Measurements from ENCODE around the gene TGM5. TPM values are rescaled to one million over a fixed set of nuclear protein-coding genes. Genes with fewer than 3 reads are reported as not detected.
"Not testable (repeated sequence)": the region's sequence is repeated elsewhere in the genome, so short reads cannot be mapped to it uniquely, and the experiment has no call there.

Gene TGM5
- total RNA-seq, 1 donor from 2014 or later = 13.5 TPM

DNA sequence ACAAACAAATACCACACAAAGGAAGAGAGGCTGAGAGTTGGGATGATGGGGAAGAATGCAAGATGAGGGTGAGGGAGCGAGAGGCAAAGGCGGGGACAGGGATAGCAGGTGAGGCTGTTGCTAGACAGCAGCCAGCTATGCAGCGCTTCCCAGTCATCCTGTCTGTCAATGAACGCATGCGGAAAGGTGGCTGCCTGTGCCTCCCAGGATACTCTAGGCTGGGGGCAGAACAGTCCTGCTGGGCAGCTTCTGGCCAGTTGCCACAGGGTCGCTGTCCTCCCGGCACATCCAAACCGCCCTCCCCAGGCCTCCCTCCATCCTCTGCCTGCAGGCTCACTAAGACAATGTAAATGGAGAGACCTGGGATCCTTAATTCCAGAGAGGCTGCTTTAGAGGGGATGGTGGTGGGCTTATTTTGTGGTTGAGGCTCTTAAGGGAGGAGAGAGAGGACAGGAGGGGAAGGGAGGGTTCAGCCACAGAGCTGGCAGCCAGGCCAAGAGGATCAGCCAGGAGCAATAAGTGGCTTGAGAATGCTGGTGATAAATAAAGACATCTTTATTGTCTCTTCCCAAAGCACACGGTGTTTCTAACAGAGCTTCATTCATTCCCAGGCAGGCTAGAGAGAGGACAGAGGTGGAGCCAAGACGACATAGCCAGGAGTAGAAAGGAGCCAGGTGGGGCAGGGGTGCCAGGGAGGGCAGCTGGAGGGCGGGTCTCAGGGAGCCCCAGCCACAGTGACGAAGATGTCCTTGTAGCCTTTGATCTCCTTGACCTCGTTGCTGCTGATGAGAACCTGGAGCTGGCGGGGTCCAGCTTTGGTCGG lies 9.2 kb upstream of the TGM5 start:
- no peak for ATAC-seq

DNA sequence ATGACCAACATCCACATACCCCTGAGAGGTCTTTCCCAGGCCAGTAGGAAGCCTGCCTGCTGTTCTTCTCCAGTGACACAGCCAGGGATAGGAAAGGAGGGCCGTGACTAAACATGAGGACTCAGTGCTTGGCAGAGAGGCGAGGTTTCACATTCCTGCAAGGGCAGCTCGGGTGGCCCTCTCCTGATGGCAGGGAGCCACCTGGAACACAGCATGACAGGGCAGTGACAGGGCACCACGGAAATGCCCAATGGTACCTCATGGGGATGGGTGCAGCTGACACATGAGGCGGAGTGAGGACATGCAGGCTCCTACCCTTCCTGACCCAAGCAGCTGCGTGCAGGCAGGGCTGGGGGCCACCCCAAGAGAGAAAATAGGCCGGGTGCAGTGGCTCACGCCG lies 7.4 kb upstream of the TGM5 start:
- ATAC-seq = peak; percentile 89

DNA sequence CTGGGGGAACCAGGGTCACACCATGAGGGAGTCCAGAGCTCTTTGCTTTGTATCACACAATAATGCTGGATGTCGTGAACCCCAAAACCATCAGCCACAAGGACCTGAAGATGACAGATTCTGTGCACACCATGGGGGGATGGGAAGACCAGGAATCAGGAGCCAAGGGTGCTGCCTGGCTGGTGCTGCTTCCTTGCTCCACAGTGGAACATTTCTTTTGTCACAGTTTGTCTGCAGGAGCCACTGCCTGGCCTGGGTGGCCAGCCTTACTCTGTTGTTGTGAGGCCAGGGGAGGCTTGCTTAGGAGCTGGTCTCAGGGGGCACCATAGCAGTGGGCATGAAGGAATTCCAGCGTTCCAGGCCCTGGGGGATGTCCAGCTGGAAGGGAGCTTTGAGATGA lies 6.5 kb upstream of the TGM5 start:
- no peak for ATAC-seq

DNA sequence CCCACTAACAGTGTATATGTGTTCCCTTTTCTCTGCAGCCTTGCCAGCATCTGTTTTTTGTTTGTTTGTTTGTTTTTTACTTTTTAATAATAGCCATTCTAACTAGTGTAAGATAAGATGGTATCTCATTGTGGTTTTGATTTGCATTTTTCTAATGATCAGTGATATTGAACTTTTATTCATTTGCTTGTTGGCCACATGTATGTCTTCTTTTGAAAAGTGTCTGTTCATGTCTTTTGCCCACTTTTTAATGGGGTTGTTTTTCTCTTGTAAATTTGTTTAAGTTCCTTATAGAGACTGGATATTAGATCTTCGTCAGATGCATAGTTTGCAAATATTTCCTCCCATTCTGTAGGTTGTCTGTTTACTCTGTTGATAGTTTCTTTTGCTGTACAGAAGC lies 5.2 kb upstream of the TGM5 start:
- not testable (repeated sequence) for ATAC-seq

DNA sequence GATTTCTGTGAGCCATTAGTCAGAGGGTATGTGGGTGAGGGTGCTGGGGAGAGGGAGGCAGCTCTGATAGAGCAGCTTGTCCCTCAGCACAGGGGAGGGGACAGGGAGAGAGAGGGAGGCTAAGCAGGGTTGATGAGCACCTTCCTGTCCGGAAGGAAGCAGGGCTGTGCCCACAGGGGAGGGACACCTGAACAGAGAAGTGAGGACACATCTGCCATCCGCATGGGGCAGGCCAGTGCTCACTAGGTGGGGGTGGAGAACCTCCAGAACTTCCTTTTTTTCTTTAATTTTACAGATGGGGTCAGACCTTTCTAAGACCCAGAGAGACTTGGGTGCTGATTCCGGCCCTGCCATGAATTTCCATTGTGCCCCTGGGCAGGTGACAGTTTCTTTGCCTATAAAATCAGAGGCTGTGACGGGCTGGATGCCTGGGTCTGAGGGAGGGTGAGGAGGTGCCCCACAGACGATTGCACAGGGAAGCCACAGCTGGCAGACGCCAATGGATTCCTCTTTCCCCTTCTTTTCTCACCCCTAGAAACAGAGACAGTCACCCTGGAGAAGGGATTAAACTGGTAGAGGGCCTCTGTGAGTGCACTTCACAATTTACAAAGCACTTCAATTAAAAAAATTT lies 4.1 kb upstream of the TGM5 start:
- ATAC-seq = peak; percentile 24

DNA sequence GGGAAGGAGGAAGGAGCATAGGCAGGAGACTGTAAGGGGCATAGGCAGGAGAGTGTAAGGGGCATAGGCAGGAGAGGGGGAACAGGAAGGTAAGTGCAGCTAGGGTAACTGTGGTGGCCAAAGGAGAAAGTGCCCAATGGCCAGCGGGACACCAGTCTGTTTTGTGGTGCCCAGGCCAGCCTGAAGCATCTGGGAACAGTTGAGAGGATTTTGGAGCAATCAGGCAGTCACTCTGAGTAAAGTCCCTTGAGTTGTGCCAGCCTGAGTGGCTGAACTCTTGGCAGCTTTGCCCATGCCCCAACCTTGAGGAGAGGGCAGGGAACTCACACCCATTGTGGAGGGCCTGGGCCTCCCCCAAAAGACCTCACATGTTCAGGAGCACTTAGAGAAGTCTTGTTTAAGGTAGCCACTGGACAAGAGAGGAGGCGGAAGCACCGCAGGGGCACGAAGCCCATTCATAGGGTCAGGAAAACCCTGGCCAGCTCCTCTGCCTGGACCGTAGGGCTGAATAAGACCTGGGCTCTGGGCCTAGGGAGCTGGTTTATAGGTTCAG lies 3.5 kb upstream of the TGM5 start:
- no peak for ATAC-seq

DNA sequence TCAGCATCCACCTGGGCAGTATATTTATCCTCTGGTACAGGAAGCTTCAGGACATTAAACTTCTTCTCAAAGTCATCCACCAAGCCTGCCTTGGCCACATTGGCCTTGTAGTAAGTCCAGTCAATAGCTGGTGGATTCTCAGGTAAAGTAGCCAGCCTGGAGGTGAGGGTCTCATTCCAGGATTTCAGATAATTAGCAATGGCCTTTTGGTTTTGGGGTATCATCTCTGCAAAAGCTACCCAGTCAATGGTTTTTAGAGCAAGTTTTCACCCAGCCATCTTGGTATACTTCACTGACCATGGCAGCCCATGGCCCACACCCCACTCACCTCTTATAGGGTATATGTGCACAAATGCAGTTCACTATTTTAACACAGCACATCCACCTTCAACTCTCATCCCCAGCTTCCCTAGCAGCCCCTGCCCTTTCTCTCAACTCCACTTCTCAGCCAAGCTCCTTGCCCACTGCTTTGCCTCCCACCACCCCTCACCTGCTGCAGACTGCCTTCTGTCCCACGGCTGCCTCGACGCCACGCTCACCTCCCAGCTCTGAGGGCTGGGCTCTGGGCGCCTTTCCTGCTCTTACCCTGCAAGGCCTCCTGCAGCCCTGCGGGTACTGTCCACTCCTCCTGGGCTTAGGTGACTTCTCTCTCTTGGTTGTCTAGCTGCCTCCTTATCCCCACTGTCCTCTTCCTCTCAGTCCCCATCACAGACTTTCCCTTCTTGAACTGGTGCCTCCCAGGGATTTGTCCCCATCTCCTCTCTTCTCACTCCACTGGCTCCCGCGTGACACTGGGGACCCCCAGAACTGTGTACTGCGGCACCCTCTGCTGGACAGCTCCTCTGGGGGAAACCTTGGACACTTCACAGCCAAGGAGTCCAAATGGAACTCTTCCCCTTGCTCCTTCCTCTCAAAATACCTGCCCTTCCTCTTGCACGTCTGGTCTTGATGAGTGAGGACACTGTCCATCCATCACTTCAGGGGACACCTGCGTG lies 1.7 kb upstream of the TGM5 start:
- ATAC-seq = no peak

DNA sequence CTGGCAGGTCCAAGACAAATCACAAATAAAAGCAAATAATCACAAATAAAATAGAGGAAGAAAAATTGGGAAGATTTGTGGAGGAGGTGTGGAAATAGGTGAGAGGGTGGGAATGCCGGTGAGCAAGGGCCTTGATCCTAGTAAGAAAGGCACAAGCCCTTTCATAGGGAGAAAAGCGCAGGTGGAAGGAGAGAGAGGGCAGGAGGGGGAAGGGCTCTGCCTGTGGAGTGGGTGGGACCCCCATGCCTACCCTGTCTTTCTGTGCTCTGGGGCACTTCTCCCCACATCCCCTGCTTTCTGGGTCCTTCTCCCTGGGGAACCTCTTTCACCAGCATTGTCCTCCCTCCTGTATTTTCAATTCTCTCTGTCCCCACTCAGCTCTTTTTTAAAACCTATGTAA lies 711 bp upstream of the TGM5 start:
- ATAC-seq = no peak

DNA sequence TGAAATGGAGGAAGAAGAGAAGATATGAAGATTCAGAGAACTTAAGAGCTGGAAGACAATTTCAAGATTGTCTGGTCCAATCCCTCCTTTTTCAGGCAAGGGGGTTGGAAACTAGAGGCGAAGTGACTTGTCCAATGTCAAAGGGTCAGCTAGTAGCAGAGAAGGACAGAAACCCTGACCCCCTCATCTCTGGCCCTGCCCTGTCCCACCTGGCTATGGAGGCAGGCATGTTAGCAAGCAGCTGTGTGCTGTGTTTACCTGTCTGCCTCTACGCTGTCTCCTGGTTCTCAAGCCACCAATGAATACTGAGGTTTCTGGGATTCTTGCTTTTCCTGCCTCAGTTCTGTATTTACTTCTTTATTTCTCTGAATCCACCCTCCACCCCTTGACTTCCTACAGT lies 342 bp downstream of the TGM5 start:
- ATAC-seq = peak; percentile 3

DNA sequence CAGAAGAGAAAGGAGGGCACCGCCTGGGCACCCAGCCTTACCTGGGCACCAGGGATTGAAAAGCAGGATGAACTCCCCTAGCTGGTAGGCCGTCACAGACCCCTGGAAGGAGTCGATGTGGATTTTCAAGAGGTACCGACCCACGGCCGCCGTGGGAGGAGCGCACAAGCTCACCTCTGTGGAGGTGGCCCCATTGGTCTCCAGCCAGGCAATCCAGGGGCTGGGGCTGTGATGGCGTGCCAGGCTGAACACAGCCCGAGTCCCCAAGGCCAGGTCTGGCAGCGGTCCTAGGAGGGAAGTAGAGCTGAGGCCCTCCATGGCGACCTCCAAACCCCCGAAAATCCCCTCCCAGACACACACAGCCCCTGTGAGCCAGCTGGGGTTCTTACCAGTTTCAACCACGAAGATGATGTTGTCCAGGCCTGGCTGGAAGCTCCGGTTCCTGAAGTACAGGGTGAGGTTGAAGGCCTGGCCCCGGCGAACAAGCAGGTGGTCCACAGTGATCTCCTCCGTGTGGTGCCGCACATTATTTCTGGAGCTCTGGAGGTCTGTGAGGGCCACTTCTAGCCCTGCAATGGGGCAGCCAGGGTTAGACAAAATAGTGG lies 6.6 kb downstream of the TGM5 start:
- ATAC-seq = peak; percentile 12

DNA sequence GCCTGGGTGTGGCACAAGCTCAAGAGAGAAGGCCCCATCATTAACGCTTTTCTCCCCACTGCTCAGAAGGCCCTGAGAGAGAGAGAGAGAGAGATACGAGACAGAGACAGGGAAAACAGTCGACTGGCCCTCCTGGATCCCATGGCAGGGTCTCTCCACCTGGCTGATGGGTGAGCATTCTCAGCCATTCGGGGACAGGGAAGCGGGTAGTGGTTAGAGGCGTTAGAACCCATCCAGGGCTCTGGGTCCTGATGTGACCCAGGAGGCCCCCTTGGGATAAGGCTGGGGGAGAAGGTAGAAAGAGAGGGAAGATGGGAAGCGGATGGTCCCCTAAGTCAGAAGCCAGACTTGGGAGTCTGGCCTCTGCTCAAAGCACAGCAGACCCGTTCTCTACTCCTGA lies 7.9 kb downstream of the TGM5 start:
- ATAC-seq = no peak

DNA sequence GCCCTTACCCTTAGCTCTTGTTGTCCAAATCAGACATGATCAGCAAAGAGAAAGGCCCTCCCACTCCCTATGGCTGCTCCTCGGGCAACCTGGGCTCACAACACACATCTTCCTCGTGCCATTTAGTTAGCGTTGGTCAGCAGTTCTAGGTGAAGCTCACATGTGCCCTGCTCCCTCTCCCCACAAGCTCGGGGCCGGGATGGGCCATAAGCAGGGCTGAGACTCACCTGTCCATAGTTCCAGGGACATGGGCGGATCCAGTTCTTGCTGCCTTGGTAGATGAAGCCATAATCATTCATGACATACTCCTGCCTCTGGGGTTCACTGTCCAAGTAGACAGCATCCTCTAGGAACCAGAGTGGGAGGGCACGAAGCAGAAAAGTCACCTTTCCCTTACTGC lies 10.4 kb downstream of the TGM5 start:
- no peak for ATAC-seq

DNA sequence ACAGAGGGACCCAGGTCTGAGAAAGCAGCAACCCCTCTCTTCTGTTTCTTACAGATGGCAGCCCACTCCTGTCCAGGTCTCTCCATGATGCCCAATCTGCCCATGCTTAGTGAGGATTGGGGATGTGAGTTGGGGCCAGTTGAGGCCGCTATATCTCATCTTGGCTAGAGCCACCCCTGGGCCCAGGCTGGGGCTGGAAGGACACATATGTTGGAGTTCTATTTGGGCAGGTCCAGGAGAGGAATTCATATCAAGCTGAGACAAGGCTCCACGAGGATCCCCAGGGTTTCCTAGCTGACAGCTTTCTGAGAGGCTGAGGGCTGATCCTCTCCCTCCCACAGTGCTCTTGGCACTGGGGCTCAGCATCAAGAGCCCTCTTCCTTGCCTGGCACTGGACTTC lies 11.4 kb downstream of the TGM5 start:
- ATAC-seq = no peak

DNA sequence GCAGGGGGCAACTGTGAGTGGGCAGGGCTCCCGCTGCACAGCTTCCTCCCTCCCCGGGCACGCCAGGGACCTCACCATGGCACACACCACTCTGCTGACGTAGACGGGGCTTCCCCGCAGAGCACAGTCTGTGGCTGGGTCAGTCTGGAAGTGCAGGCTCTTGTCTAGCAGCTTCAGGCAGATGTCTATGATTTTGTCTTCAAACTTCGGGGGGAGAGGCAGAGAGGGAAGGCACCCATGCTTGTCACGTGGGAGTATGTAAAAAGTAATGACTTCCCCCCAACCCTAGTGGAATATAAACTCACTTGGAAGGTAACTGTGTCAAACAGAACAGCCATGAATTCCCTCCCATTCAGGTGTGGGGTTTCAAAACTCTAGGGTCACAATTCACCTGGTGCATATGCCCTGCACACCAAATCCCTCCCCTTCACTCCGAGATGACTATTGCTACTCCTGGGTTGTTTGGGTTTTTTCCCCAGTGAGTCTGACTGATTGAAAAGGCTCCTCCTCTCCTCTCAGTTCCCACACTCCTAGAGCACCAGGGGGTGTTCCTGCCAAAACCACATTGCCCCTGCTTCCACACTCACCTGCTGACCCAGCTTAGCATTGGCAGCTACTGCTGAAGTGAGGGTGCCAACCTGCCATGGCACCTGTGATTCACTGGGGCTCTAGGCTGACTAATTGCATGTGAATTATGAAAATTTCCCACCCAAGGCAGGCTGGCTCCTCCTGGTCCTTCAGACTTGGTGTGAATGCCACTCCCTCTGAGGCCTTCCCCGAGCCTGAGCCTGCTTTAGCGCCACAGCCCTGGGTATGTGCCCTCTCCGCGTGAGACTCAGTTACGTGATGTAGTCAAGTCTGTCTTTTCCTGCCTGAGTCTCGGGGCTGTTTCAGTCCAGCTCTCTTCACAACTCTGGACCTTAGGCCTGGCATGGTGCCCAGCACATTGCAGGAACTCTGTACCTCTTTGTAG lies 13.0 kb downstream of the TGM5 start:
- peak; percentile 83 for ATAC-seq

DNA sequence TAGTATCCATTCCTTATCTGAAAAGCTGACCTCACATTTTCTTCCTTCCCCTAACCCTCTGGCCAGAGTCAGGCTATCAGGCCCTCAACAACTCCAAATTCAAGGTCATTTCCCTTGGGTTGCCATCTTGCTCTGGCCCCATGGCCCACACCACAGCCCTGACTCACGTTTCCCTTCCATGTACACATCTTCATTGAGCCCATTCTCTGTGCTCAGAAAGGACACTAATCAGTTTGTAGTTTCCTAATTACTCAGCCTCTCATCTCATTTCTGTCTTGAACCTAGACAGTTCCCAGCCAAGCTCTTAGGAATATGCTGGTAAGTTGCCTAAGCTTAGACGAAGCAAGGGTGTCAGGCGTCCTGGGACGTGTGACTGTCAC lies 14.9 kb downstream of the TGM5 start:
- no peak for ATAC-seq

DNA sequence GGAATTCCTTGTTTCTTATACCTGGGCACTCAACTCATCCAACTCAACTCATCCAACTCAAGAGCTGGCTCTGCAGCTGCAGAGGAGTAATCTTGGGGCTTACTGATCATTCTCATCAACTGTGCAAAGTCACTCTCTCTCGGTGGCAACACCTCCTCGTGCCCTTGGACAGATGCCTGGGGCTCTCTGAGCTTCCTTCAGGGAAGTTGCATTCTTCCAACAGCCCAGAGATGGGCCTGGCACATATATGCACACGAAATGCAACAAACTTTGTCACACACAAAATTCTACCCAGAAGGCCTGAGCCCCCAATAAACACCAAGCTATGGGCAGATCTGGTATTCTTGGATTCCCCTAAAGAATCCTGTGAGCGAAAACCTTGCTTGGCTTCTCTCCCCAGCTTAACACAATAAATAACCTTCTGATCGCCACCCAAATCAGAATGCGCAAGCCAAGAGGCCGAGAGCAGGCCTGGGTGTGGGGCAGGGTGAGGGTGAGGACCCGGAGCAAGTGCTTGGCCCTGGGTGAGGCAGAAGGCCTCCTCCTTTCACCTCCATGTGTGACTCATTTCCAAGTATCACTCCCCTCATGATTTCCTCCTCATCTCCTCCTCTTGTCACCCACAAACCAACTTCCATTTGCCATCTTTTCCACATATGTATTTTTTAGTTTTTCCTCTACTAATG lies 15.4 kb downstream of the TGM5 start:
- ATAC-seq = peak; percentile 9

DNA sequence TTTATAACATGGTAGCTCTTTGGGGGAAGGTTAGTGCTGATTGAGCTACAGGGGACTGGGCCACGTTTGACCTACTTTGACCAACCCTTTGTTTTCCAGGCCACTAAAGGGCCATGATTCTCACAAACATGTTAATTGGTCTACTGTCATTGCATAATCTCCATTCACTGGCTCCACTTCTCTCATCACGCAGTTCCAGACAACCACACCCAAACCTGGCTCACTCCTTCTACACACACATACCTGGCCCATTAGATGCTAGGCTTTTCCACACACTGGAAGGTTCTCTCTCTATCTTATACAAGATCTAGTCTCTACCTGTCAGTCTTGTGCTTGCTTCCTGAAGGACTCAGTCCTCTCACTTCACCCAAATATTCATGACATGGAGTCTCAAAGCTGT lies 15.9 kb downstream of the TGM5 start:
- ATAC-seq = peak; percentile 75

DNA sequence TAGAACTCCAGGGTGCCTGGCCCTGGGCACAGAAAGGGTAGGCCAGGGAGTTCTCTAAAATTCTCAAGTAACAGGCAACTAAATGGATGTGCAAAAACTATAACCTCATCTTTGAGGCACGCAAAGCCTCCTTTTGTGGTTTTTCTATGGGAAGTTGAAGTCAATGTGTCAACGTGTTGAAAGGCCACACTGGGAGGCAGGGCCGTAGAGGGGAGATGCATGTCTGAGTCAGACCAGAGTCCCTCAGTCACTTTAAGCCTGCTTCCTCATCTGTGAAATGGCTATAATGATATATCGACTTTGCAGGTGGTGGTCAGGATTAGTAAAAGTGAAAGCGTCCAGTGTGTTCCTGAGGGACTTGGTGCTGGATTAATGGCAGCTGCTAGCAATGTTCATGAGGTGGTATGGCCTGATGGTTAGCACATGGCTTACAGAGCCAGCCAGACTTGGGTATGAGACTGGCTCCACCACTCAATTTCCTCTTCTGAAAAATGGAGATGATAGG lies 17.0 kb downstream of the TGM5 start:
- no peak for ATAC-seq

DNA sequence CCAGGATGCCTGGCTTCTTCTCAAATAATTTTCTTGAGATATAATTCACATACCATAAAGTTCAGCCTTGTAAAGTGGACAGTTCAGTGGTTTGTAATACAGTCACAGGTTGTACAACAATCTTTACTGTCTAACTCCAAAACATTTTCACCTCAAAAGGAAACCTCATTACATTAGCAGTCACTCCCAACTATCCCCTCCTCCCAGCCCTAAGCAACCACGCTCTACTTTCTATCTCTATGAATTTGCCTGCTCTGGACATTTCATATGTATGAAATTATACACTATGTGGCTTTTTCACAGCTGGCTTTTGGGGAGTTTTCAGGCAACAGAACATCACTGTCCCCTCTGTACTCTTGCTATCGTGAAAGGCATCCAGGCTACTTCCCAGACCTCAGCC lies 17.5 kb downstream of the TGM5 start:
- ATAC-seq = no peak

DNA sequence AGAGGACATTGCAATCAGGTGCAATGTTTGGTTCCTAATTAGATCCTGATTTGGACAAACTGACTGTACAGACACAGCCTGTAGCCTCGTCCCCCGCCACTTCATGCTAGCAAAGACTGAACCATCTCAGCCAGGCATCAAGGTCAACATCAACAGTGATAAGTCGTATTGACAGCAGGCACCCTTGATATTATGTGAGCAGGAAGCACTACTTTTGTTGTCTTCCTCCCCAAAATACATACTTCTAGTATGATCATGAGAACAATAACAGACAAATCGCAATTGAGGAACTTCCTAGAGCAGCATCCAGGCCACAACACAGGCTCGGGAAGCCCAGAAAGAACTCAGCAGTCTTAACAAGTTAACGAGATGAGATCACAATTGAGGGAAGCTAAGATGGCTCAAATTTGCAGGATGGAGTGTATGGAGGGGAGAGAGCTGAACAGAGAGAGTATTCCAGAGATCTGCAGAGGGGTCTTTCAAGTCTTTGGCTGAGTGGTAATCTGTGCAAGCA lies 20.4 kb downstream of the TGM5 start:
- no peak for ATAC-seq

All from esophagus mucosa (tissue), 1 donor.